Ishikawa (cell line): ENCODE data around the gene IFITM10.

ENCODE experiments used
- CEBPB ChIP-seq: IDR thresholded peaks from 2 replicates; pipeline ENCODE4 v1.6.1; 2012
- CREB1 ChIP-seq: IDR thresholded peaks from 2 replicates; pipeline ENCODE4 v1.6.1; 2012; ENCODE audit warnings: low read depth
- EGR1 ChIP-seq: IDR thresholded peaks from 2 replicates; pipeline ENCODE4 v1.6.1; 2012
- EP300 ChIP-seq: IDR thresholded peaks from 2 replicates; pipeline ENCODE4 v1.6.1; 2012; ENCODE audit warnings: borderline replicate concordance
- FOXM1 ChIP-seq: IDR thresholded peaks from 2 replicates; pipeline ENCODE4 v1.6.1; 2012; ENCODE audit warnings: low read depth, borderline replicate concordance
- NFIC ChIP-seq: IDR thresholded peaks from 2 replicates; pipeline ENCODE4 v1.6.1; 2012
- REST ChIP-seq: IDR thresholded peaks from 2 replicates; pipeline ENCODE4 v1.6.1; 2012; ENCODE audit warnings: low read depth, mild to moderate bottlenecking
- TAF1 ChIP-seq: IDR thresholded peaks from 2 replicates; pipeline ENCODE4 v1.6.1; 2012; ENCODE audit warnings: low read depth, mild to moderate bottlenecking
- TCF12 ChIP-seq: IDR thresholded peaks from 2 replicates; pipeline ENCODE4 v1.6.1; 2012; ENCODE audit warnings: low read depth
- TEAD4 ChIP-seq: IDR thresholded peaks from 2 replicates; pipeline ENCODE4 v1.6.1; 2012
- USF1 ChIP-seq: IDR thresholded peaks from 2 replicates; pipeline ENCODE4 v1.6.1; 2012
- YY1 ChIP-seq: IDR thresholded peaks from 2 replicates; pipeline ENCODE4 v1.6.1; 2012; ENCODE audit warnings: low read depth
- TF ChIP-seq, protein P1 (sequence below): IDR thresholded peaks from 2 replicates; pipeline ENCODE4 v1.6.1; 2012

DNA sequence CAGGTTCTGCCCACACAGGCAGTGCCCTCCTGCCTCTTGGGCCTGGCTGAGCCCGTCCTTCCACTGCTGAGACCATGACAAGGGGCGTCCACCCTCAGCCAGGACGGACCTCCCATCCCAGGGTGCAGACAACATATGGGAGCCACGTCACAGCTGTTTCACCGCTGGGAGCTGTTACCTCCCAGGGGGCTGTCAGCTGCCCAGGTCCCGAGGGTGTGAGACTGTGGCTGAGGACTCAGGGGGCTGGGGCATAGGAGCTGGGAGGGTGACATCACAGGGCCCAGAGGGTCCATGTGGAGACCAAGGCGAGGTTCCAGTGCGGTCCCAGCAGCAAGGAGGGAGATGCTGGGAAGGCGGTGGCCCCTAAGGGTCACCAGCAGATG is 31.2 kb upstream of the IFITM10 start:
- TF ChIP-seq FOXM1 (no peak), EP300 (no peak), CEBPB (no peak), TAF1 (no peak), USF1 (no peak), CREB1 (no peak), TEAD4 (no peak), REST (no peak), YY1 (no peak), NFIC (no peak), EGR1 (no peak), TCF12 (no peak)
- TF ChIP-seq, protein P1, sequence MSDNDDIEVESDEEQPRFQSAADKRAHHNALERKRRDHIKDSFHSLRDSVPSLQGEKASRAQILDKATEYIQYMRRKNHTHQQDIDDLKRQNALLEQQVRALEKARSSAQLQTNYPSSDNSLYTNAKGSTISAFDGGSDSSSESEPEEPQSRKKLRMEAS, result no peak
